GM21515 (cell line): ENCODE measurements around the gene MBNL2.
"Not testable (repeated sequence)": the region's sequence is repeated elsewhere in the genome, so short reads cannot be mapped to it uniquely, and the experiment has no call there.

Experiments used
- ATAC-seq: cut with Tn5 transposase; IDR thresholded peaks from one replicate; pipeline ENCODE4 v1.9.1; 2021; ENCODE audit not compliant: unreplicated experiment

The MBNL2 gene

GRCh38 chr13:97221989-97222700 lies at the start of gene MBNL2:
Gene MBNL2, plus strand, starts transcription at chr13:97222333. Its CDS starts 53,903 bp downstream, at chr13:97276236.
- ATAC-seq, result peak; percentile 98

GRCh38 chr13:97174638-97175037 lies 47.5 kb upstream of the MBNL2 start:
- ATAC-seq, result no peak

- no peak for ATAC-seq
Observed at GRCh38 chr13:97175041-97175440, 47.1 kb upstream of the MBNL2 start.

DNA sequence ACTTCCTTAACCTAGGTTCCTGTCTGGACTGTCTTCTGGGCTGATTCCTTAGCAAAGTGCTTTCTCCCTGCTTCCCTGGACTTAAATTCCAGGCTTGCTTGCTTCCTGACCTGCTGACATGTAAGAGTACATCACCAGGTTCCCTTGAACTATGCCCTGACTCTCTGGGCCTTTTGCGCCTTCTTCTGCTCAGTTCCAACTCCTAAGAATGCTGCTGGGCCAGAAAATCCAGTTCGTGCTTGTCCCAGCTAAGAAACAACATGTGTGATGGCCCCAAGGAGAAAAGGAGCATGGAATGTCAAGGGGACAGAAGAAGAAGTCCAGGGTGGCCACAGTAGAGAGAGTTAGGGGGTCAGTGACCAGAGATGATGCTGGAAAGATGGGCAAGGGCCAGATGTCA lies 42.6 kb upstream of the MBNL2 start:
- no peak for ATAC-seq

- no peak for ATAC-seq
Observed at GRCh38 chr13:97182111-97182890, 39.8 kb upstream of the MBNL2 start.

DNA sequence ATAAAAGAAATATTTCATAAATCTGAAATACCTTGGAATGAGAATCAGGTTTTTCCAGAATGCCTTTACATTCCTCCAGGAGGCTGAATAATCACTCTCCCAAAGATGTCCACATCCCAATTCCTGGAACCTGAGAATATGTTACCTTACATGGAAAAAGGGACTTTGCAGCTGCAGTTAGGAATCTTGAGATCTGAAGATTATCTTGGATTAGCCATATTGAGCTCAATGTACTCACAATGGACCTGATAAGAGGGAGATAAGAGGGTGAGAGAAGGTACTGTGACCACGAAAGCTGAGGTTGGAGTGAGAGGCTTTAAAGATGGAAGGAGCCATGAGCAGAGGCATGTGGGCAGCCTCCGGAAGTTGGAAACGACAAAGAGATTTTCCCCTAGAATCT lies 36.8 kb upstream of the MBNL2 start:
- no peak for ATAC-seq

DNA sequence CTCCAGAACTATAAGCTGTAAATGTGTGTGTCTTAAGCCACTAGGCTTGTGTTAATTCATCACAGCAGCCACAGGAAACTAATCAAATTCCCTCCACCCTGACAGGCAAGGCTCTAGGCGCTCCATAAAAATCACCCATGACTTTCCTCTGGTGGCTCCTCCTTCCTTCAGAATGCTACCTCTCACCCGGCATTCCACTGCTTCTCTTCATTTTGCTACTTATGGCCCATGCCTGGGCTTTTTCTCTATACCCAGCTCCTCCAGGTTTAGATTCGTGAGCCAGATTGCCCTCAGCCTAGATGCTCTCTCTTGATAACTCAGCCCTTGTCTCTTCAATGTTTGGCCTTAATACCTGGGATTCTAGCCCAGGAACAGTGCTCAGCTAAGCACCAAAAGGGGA lies 36.4 kb upstream of the MBNL2 start:
- ATAC-seq, result no peak

DNA sequence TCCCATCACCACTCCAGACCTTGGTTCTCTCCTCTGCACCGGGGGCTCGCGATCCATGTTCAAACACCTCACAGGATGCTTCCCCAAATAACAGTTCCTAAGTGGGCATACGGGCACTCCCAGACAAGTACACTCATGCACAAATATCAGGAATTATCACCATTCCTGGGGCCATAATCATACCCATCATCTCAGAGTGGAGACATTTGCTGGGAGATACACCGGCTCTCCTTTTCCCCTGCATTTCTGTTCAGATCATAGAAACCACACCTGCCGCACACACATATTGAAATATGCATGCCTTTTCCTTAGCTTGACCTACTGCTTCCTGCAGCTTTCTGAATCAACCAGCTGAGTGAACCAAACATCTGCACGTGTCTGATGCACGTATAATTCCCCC lies 33.9 kb upstream of the MBNL2 start:
- ATAC-seq, result no peak

DNA sequence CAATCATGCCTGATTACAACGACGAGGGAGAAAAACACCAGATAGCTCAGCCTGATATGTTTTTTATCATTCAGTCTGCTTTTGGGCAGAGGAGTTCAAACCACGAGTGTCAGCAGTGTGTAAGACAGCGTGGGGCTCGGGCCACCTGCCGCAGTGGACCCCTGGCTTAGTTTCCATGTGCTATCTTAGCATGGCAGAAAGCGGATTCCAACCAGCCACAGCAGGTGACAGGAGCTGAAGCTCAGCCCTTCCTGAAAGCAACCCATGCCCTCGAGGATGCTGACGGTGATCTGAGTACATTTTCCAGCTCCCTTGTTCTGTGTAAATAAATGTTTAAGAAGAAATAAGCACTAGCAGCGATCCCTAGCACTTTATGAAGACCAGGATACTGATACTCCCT lies 32.2 kb upstream of the MBNL2 start:
- ATAC-seq, result no peak

DNA sequence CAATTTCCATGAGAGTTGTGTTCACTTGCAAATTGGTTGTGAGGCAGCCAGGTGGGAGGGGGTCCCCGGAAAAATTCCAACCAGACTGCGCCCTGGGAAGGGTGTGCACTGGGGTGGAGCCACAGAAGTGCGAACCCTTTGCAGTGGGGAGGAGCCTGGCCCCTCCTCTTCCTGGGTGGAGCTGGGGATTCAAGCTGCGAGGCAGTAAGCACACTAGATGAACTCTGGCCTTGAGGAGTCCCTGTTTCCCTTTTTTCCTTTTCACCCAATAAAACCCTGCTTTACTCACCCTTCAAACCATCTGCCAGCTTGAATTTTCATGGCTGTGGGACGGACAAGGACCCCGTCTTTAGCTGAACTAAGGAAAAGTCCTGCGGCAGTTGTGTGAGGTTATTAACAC lies 31.0 kb upstream of the MBNL2 start:
- ATAC-seq, result no peak

DNA sequence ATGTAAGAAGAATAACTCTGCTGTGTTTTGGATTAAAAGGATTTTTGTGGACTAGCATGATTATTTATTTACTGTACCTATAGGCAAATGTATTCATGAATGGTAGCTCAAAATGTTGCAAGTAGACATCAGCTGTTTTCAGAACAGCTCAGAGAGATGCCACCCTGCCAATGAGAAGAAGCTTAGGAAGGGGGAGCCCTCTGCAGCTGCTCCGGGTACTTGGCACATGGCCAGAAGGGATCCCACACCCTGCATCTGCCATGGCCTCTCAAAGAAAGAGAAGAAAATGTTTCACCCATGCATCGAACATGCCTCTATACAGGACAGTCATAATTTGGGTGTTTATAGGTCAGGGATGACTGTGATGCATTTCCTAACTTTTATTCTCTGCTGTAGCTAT lies 30.5 kb upstream of the MBNL2 start:
- no peak for ATAC-seq

DNA sequence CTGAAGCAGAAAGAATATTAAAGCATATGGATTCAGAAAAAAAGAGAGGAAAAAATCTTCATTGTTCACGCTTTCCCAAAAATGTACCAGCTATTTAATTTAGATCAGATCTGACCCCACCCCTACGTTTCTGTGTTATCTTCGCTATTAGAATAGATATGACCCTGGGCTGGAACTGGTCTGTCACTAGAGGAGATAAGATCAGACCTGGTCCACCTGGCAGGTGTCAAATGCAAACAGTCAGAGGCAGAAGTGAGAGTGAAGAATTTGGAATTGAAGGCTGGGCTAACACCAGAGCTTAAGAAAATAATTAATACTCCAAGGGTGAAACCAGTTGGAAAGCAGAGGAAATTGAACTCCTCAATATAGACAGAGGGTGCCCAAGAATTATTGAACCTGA lies 30.0 kb upstream of the MBNL2 start:
- ATAC-seq, result no peak

- ATAC-seq, result no peak
Observed at GRCh38 chr13:97193577-97193976, 28.6 kb upstream of the MBNL2 start.

DNA sequence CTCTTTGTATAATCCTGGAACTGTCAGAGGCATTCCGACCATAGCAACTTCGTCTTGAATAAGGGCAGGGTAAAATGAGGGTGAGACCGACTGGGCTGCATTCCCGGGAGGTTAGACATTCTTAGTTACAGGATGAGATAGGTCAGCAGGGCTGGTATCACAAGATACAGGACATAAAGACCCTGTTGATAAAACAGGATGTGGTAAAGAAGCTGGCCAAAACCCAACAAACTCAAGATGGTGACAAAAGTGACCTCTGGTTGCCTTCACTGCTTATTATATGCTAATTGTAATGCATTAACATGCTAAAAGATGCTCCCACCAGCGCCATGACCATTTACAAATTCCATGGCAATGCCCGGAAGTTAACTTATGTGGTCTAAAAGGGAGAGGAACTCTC lies 27.7 kb upstream of the MBNL2 start:
- no peak for ATAC-seq

DNA sequence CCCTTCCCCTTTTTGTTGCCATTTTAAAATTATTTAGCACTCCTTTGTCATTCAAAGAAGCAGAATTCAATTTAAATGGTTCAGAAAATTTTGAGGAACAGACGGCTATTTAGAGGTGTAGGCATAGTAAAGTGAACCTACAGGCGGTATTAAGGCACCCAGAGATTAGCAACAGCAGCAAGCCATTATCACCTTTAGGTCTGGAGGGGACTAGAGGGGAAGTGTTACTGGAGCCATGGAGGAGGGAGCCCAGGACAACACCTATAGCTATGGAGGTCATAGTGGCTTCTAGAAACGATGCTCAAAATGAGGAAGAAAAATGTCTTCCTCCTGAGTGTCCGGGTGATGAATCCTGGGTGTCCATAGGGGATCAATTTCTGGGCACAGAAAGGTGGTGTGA lies 25.8 kb upstream of the MBNL2 start:
- ATAC-seq, result no peak

GRCh38 chr13:97198753-97199152 lies 23.4 kb upstream of the MBNL2 start:
- ATAC-seq, result no peak

DNA sequence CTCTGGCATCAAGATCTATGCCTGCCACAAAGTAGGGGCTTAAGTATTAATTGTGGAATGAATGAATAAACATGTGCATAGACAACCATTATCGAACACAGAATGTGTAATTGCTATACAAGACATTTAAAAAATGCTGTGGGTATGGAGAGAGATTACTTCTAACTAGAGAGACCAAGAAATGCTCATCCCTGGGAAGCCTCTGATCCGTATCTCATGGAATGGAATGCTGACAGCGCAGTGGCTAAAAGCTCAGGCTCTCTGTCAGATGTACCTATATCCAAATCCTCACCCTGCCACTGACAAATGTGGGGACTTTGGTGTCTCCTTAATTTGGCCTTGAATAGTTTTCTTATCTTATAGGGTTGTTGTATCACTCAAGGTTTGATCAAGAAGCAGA lies 22.7 kb upstream of the MBNL2 start:
- no peak for ATAC-seq

DNA sequence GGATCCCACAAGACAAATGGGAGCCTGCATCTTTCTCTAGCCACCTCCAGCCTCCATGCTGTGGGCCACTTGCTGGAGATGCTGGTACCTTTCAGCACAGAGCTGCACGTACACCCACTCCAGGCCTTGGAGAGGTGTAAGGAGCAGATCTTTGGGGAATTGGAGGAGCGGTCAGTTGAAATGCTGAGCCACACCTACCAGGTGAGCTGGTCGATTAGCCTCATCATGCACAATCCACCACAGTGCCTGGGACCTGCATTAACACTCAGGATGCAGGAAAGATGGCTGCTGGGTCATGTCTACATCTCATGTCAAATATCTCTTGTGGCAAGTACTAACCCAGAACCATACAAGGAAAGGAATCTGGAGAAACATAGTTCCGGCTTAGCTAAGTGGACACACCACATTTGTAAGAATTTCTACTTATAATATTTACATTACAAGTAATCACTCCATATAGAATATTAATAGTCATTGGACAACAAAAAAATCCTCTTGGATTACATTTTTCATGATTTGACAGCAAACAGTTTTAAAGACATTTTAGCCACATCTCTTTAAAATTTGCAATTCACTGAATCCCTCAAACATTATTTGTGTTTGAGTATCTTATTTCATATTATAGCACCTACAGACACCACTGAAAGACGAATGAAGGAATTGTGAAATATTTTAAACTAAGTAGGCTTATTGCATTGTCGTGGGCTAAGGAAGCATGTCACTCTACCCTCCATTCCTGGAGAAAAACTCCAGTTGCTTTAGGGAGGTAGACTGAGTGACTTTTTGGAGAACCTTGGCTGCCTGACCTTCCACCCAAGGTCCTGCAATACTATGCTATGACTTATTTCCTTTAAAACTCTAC lies 21.8 kb upstream of the MBNL2 start:
- ATAC-seq, result no peak

DNA sequence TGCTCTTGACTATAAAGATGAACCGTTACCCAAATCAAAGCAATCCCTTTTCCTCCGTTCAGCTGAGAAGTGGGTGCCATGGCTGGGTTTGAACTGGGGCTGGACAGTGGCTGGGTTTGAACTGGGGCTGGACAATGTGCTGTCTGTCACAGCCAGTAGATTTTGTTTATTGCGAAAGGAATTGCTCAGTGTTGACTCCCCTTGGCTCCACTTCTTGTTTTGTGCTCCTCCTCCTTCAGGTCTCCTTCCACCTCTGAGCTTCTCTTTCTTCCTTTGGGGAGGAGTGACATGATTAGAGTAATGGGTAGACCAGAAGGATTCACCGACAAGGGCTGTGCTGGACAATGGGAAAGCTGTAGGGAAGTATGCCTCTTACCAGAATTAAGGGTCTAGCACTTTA lies 19.4 kb upstream of the MBNL2 start:
- ATAC-seq, result no peak

DNA sequence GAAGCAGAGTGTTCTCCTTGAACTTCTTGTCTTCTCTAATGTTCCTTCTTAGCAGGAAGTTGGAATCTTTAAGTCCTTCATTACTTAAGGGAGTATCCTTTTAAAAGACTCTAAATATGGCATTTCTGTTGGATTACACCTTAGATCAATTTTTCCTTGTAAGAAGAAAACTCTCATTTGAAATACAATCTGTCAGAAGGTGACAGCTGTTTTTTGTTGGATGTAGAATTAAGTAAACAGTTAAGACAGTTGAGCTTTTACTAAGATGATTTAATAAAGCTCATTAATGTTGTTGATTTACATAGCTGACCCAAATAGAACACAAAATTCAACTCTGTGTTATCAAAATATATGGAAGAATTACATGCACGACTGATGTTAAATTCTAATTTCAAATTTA lies 16.7 kb upstream of the MBNL2 start:
- ATAC-seq, result no peak

DNA sequence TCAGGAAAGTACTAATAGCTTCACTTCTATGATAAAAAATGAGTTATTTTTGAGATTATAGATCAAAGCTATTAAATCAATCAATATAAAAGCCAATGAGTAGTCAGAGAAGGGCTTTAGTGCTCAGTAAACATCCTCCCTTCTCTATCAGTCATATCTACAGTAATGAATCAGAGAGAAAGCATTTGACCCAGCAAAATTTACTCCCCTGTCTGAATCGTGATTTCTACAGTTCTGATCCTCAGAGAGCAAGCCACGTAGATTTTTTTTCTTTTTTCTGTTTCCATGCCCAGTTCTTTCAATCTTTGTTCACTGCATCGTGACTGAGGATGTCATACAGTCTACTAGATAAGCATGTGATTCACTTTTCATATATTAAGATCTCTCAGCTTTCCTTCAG lies 16.2 kb upstream of the MBNL2 start:
- ATAC-seq, result no peak

GRCh38 chr13:97207252-97207651 lies 14.9 kb upstream of the MBNL2 start:
- not testable (repeated sequence) for ATAC-seq
